Glutamatergic neuron (in vitro differentiated cells): ENCODE data around the gene AMH. TPM values are rescaled to one million over a fixed set of nuclear protein-coding genes. Genes with fewer than 3 reads are reported as not detected.

Experiments
- DNase-seq: peaks from one replicate; pipeline ENCODE4 v3.0.0; 2022
- H3K27ac Mint-ChIP-seq: one replicate; pipeline ENCODE4 v1.8.0; 2020; ENCODE audit warnings: mild to moderate bottlenecking, mixed read lengths, inconsistent platforms; ENCODE audit not compliant: unreplicated experiment
- H3K27me3 Mint-ChIP-seq: one replicate; pipeline ENCODE4 v1.8.0; 2020; ENCODE audit warnings: mild to moderate bottlenecking, moderate library complexity, mixed read lengths, inconsistent platforms; ENCODE audit not compliant: unreplicated experiment
- H3K36me3 Mint-ChIP-seq: one replicate; pipeline ENCODE4 v1.8.0; 2020; ENCODE audit warnings: mild to moderate bottlenecking, mixed read lengths, inconsistent platforms; ENCODE audit not compliant: unreplicated experiment
- H3K4me1 Mint-ChIP-seq: one replicate; pipeline ENCODE4 v1.8.0; 2020; ENCODE audit warnings: mild to moderate bottlenecking, low read depth, mixed read lengths, inconsistent platforms; ENCODE audit not compliant: unreplicated experiment
- H3K4me3 Mint-ChIP-seq: one replicate; pipeline ENCODE4 v1.8.0; 2020; ENCODE audit warnings: mild to moderate bottlenecking, mixed read lengths, inconsistent platforms; ENCODE audit not compliant: unreplicated experiment
- H3K9me3 Mint-ChIP-seq: one replicate; pipeline ENCODE4 v1.8.0; 2020; ENCODE audit warnings: mild to moderate bottlenecking, moderate library complexity, mixed read lengths, inconsistent platforms; ENCODE audit not compliant: unreplicated experiment
- CTCF ChIP-seq: fragments of 200-600 bp; sonication (generic); IDR thresholded peaks from one replicate; pipeline ENCODE4 v1.5.0; 2021; ENCODE audit not compliant: partially characterized antibody, unreplicated experiment
- total RNA-seq: library from RNA; stranded (reverse); fragmentation: NEBNext Ultra II Directional; extraction: Animal tissue kit (Norgen Biotek cat#: 25700); gene quantifications from one replicate; pipeline ENCODE4 v1.2.1, GENCODE V29; 2021; ENCODE audit not compliant: unreplicated experiment

Gene AMH
- total RNA-seq, 1 donor from 2014 or later = 11.0 TPM

- peaks cover 6% of the 10 kb centered on the region for H3K27me3 Mint-ChIP-seq
- no peak overlapping the region for H3K4me3 Mint-ChIP-seq
- no peak for DNase-seq
- peaks cover 1% of the 10 kb centered on the region for H3K4me1 Mint-ChIP-seq
- no peak overlapping the region for H3K27ac Mint-ChIP-seq
- no peaks in the 10 kb centered on the region for H3K36me3 Mint-ChIP-seq
- no peak for TF ChIP-seq CTCF
- peaks cover 1% of the 10 kb centered on the region for H3K9me3 Mint-ChIP-seq
Measured at GRCh38 chr19:2250766-2251105, 1.6 kb downstream of the AMH start.

- TF ChIP-seq CTCF = no peak
- H3K4me1 Mint-ChIP-seq = peaks cover 1% of the 10 kb centered on the region
- H3K27me3 Mint-ChIP-seq = peaks cover 3% of the 10 kb centered on the region
Measured at GRCh38 chr19:2251106-2252054, 2.3 kb downstream of the AMH start.

GRCh38 chr19:2252055-2252796, 3.1 kb downstream of the AMH start:
- H3K4me1 Mint-ChIP-seq = peaks cover 1% of the 10 kb centered on the region
- H3K4me3 Mint-ChIP-seq = no peak overlapping the region
- H3K27ac Mint-ChIP-seq = no peak overlapping the region
- peaks cover 3% of the 10 kb centered on the region for H3K27me3 Mint-ChIP-seq
- DNase-seq = no peak
- TF ChIP-seq CTCF = no peak
- peaks cover 1% of the 10 kb centered on the region for H3K9me3 Mint-ChIP-seq
- no peaks in the 10 kb centered on the region for H3K36me3 Mint-ChIP-seq

More at GRCh38 chr19:2251106-2252054, 2.3 kb downstream of the AMH start:
- Mint-ChIP-seq H3K9me3 (peaks cover 1% of the 10 kb centered on the region), H3K4me3 (no peak overlapping the region), H3K27ac (no peak overlapping the region), H3K36me3 (no peaks in the 10 kb centered on the region)
- no peak for DNase-seq

DNA sequence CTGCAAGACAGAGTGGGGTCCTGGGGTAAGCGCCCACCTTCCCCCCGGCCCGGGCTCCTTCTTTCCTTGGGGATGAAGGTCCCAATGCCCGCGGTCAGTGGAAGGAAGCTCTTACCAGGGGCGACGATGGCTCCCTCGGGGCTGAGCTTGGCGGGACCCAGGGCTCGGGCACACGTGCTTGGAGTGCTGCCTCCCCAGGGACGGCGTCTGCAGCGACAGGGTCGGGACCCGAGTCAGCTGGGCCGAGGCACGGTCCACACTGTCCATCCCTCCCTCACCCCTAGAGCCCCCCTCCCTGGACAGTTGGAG, 3.6 kb downstream of the AMH start:
- peaks cover 3% of the 10 kb centered on the region for H3K27me3 Mint-ChIP-seq
- TF ChIP-seq CTCF = no peak
- H3K4me1 Mint-ChIP-seq = peaks cover 1% of the 10 kb centered on the region
- H3K27ac Mint-ChIP-seq = no peak overlapping the region
- H3K4me3 Mint-ChIP-seq = no peak overlapping the region
- H3K9me3 Mint-ChIP-seq = peaks cover 1% of the 10 kb centered on the region
- no peak for DNase-seq
- H3K36me3 Mint-ChIP-seq = no peaks in the 10 kb centered on the region
